Measurements from ENCODE around the gene PODN.

DNA sequence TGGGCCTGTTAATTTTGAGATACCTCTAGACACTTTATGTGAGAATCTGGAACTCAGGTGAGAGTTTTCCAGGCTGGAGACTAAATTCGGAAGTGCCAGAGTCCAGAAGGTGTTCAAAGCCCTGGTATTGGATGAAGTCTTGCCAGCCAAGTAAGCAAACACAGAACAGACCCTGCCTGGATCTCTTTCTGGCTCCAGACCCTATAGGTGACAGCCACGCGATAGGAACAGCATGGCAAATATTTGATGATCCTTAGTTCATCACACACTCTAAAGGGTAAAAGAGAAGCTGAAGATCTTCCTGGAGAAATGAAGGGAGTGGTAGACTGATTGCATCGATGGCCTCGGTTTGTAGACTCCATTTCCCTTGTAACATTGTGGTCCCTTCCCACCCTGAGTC, 49.7 kb downstream of the PODN start:
- TF ChIP-seq ZNF70 (CRISPR knock-in tag; IDR thresholded peaks at IDR 0.05) = no peak
- no peak for TF ChIP-seq TCF4 (CRISPR knock-in tag; IDR thresholded peaks at IDR 0.05; ENCODE audit: borderline replicate concordance)
- no peak for TF ChIP-seq ZFP30 (CRISPR knock-in tag; IDR thresholded peaks at IDR 0.05)
- TF ChIP-seq, protein P1, sequence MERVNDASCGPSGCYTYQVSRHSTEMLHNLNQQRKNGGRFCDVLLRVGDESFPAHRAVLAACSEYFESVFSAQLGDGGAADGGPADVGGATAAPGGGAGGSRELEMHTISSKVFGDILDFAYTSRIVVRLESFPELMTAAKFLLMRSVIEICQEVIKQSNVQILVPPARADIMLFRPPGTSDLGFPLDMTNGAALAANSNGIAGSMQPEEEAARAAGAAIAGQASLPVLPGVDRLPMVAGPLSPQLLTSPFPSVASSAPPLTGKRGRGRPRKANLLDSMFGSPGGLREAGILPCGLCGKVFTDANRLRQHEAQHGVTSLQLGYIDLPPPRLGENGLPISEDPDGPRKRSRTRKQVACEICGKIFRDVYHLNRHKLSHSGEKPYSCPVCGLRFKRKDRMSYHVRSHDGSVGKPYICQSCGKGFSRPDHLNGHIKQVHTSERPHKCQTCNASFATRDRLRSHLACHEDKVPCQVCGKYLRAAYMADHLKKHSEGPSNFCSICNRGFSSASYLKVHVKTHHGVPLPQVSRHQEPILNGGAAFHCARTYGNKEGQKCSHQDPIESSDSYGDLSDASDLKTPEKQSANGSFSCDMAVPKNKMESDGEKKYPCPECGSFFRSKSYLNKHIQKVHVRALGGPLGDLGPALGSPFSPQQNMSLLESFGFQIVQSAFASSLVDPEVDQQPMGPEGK (CRISPR knock-in tag; IDR thresholded peaks at IDR 0.05; ENCODE audit: borderline replicate concordance) = no peak
- no peak for TF ChIP-seq ESRRG (CRISPR knock-in tag; IDR thresholded peaks at IDR 0.05)
- TF ChIP-seq RARB (CRISPR knock-in tag; IDR thresholded peaks at IDR 0.05) = no peak
- no peak for TF ChIP-seq CREB5 (CRISPR knock-in tag; IDR thresholded peaks at IDR 0.05; ENCODE audit: low read depth)
- no peak for TF ChIP-seq GLIS3 (CRISPR knock-in tag; IDR thresholded peaks at IDR 0.05)
- no peak for TF ChIP-seq ZFP3 (CRISPR knock-in tag; IDR thresholded peaks at IDR 0.05)
- no peak for TF ChIP-seq ZC3H10 (CRISPR knock-in tag; IDR thresholded peaks at IDR 0.05)

All from SK-N-SH treated with all-trans-retinoic acid at 6 μM for 48 hours (cell line).